H1 (cell line): ENCODE data around the gene PPP1R12B.
"Not testable (repeated sequence)": the region's sequence is repeated elsewhere in the genome, so short reads cannot be mapped to it uniquely, and the experiment has no call there.

Source experiments
- BRCA1 ChIP-seq: IDR thresholded peaks from 2 replicates; pipeline ENCODE4 v1.6.1; 2012; ENCODE audit warnings: low read depth, low read length, improper control_type of control experiment
- CHD1 ChIP-seq: IDR thresholded peaks from 2 replicates; pipeline ENCODE4 v1.6.1; 2012; ENCODE audit warnings: low read depth, low read length, improper control_type of control experiment
- EGR1 ChIP-seq: IDR thresholded peaks from 2 replicates; pipeline ENCODE4 v1.6.1; 2011; ENCODE audit warnings: low read depth, low read length, borderline replicate concordance
- EP300 ChIP-seq, 2 experiments: IDR thresholded peaks; 1 replicate in 1 of 2; 2 replicates in 1 of 2; pipeline ENCODE4 v1.6.1; 2011 to 2012; ENCODE audit warnings: low read depth in 2 of 2, low read length in 2 of 2, mild to moderate bottlenecking in 2 of 2, borderline replicate concordance in 1 of 2, inconsistent platforms in 1 of 2, moderate library complexity in 1 of 2
- EZH2 ChIP-seq: fragments of 200-600 bp; sonication (generic); IDR thresholded peaks from 2 replicates; pipeline ENCODE4 v1.7.1; 2012; ENCODE audit warnings: low read depth, mild to moderate bottlenecking, moderate library complexity, low read length, inconsistent platforms; ENCODE audit not compliant: severe bottlenecking
- POLR2A ChIP-seq, 2 experiments: IDR thresholded peaks; 1 replicate in 1 of 2; 2 replicates in 1 of 2; pipeline ENCODE4 v1.6.1; 2011; ENCODE audit warnings: low read depth in 2 of 2, low read length in 2 of 2, mild to moderate bottlenecking in 2 of 2; ENCODE audit errors: control extremely low read depth in 1 of 2
- POLR2AphosphoS5 ChIP-seq: IDR thresholded peaks from 2 replicates; pipeline ENCODE4 v1.6.1; 2011; ENCODE audit warnings: low read depth, low read length
- SP1 ChIP-seq: IDR thresholded peaks from 2 replicates; pipeline ENCODE4 v1.6.1; 2011; ENCODE audit warnings: low read depth, low read length
- SP2 ChIP-seq: IDR thresholded peaks from 2 replicates; pipeline ENCODE4 v1.6.1; 2012; ENCODE audit warnings: mild to moderate bottlenecking, low read length, inconsistent platforms
- TBP ChIP-seq: IDR thresholded peaks from 2 replicates; pipeline ENCODE4 v1.6.1; 2011; ENCODE audit warnings: low read depth, low read length, improper control_type of control experiment
- TF ChIP-seq, protein P1 (sequence below), 3 experiments: IDR thresholded peaks; 1 replicate in 2 of 3; 2 replicates in 1 of 3; pipeline versions ENCODE4 v1.5.1 to v1.6.1; 2011; ENCODE audit warnings: low read length in 3 of 3, mild to moderate bottlenecking in 3 of 3, inconsistent platforms in 2 of 3, low read depth in 1 of 3, moderate library complexity in 1 of 3; ENCODE audit not compliant: insufficient read depth in 1 of 3; ENCODE audit errors: control extremely low read depth in 1 of 3
- TF ChIP-seq, protein P2 (sequence below): IDR thresholded peaks from 2 replicates; pipeline ENCODE4 v1.6.1; 2012; ENCODE audit warnings: low read length, inconsistent platforms

DNA sequence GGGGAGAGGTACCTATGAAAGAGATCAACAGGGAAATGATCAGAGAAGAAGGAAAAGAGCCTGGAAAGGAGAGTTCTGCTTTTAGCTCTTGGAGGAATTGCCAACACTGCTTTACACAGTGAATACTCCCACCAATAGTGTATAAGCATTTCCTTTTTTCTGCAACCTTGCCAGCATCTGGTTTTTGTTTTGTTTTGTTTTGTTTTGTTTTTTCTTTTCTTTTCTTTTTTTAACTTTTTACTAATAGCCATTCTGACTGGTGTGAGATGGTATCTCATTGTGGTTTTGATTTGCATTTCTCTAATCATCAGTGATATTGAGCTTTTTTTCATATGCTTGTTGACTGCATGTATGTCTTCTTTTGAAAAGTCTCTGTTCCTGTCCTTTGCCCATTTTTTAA is 165.4 kb downstream of the PPP1R12B start:
- TF ChIP-seq, protein P1, sequence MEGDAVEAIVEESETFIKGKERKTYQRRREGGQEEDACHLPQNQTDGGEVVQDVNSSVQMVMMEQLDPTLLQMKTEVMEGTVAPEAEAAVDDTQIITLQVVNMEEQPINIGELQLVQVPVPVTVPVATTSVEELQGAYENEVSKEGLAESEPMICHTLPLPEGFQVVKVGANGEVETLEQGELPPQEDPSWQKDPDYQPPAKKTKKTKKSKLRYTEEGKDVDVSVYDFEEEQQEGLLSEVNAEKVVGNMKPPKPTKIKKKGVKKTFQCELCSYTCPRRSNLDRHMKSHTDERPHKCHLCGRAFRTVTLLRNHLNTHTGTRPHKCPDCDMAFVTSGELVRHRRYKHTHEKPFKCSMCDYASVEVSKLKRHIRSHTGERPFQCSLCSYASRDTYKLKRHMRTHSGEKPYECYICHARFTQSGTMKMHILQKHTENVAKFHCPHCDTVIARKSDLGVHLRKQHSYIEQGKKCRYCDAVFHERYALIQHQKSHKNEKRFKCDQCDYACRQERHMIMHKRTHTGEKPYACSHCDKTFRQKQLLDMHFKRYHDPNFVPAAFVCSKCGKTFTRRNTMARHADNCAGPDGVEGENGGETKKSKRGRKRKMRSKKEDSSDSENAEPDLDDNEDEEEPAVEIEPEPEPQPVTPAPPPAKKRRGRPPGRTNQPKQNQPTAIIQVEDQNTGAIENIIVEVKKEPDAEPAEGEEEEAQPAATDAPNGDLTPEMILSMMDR (IDR thresholded peaks at IDR 0.05; ENCODE audit: control extremely low read depth in 1 of 3, insufficient read depth in 1 of 3, low read depth in 1 of 3, low read length in 3 of 3), result not testable (repeated sequence)
- not testable (repeated sequence) for TF ChIP-seq POLR2A (IDR thresholded peaks at IDR 0.05; ENCODE audit: control extremely low read depth in 1 of 2, low read depth in 2 of 2, low read length in 2 of 2); SP1; TBP; BRCA1; EZH2; EP300 (IDR thresholded peaks at IDR 0.05; ENCODE audit: borderline replicate concordance in 1 of 2, low read depth in 2 of 2, low read length in 2 of 2); CHD1; SP2; POLR2AphosphoS5; EGR1
- TF ChIP-seq, protein P2, sequence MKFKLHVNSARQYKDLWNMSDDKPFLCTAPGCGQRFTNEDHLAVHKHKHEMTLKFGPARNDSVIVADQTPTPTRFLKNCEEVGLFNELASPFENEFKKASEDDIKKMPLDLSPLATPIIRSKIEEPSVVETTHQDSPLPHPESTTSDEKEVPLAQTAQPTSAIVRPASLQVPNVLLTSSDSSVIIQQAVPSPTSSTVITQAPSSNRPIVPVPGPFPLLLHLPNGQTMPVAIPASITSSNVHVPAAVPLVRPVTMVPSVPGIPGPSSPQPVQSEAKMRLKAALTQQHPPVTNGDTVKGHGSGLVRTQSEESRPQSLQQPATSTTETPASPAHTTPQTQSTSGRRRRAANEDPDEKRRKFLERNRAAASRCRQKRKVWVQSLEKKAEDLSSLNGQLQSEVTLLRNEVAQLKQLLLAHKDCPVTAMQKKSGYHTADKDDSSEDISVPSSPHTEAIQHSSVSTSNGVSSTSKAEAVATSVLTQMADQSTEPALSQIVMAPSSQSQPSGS, result not testable (repeated sequence)
